Ovary (tissue), 10 donors: ENCODE measurements around the gene KLK8. TPM values are rescaled to one million over a fixed set of nuclear protein-coding genes. Genes with fewer than 3 reads are reported as not detected.

ENCODE experiments used
- DNase-seq, 5 donors: peaks; one replicate each; pipeline ENCODE4 v3.0.0-alpha.2; 2019 to 2020
- H3K27ac ChIP-seq, 2 donors: fragments of 200-600 bp; one replicate each; pipeline versions ENCODE4 v1.5.1 to v1.8.0; 2019 to 2022
- H3K27me3 ChIP-seq: fragments of 200-600 bp; one replicate; pipeline ENCODE4 v1.8.0; 2022
- H3K36me3 ChIP-seq: fragments of 200-600 bp; sonication (generic); one replicate; pipeline ENCODE4 v1.5.1; 2019
- H3K4me1 ChIP-seq: one replicate; pipeline ENCODE4 v1.8.1; 2013; ENCODE audit warnings: mild to moderate bottlenecking, moderate library complexity; ENCODE audit not compliant: insufficient read depth
- H3K4me3 ChIP-seq: fragments of 200-600 bp; sonication (generic); one replicate; pipeline ENCODE4 v1.5.1; 2017
- H3K9me3 ChIP-seq, 2 donors: fragments of 200-600 bp in 1 of 2; sonication (generic) in 1 of 2; one replicate each; pipeline versions ENCODE4 v1.5.1 to v1.8.1; 2013 to 2019; ENCODE audit warnings: mild to moderate bottlenecking in 1 of 2, moderate library complexity in 1 of 2
- CTCF ChIP-seq, 3 donors: fragments of 450-650 bp in 2 of 3; fragments of 200-600 bp in 1 of 3; IDR thresholded peaks; one replicate each; pipeline versions ENCODE4 v1.5.1 to v1.8.0; 2016 to 2022; ENCODE audit warnings: antibody characterized with exemption in 3 of 3, mild to moderate bottlenecking in 1 of 3
- EP300 ChIP-seq: sonication (generic); formaldehyde crosslinking; IDR thresholded peaks from one replicate; pipeline ENCODE4 v1.6.1; 2017; ENCODE audit warnings: antibody characterized with exemption
- POLR2A ChIP-seq: fragments of 450-650 bp; IDR thresholded peaks from one replicate; pipeline ENCODE4 v1.6.1; 2017; ENCODE audit warnings: antibody characterized with exemption, mild to moderate bottlenecking, moderate library complexity
- WGBS, 3 donors: extraction: QIAGEN DNeasy Blood & Tissue Kit in 1 of 3; methylation state at CpG; one replicate each; pipeline versions ENCODE4 v1.1.5 to v1.1.7; 2013 to 2017; 5-methylcytosine and 5-hydroxymethylcytosine counted together
- intact Hi-C, 4 donors: fragments of 100-400 bp; cut with DNase I; formaldehyde crosslinking; loops; one replicate each; pipeline versions ENCODE4 v1.11.0 to v1.15.1; 2022 to 2023
- long read RNA-seq, 3 donors: library from polyadenylated mRNA in 2 of 3; unstranded in 2 of 3; transcript quantifications; one replicate each; pipeline ENCODE4 v2.0.0 and lab custom pipeline, GENCODE V29; 2021 to 2026
- polyA plus RNA-seq, 2 donors: library from polyadenylated mRNA; stranded (reverse); fragments of 200-250 nt in 1 of 2; fragments of 350-450 nt in 1 of 2; fragmentation: Illumina TruSeq in 1 of 2; extraction: RNeasy Lipid Tissue Mini Kit (QIAGEN cat#74804) in 1 of 2; gene quantifications; one replicate each; pipeline ENCODE4 v1.2.3, GENCODE V29; 2013 to 2014
- total RNA-seq, 7 donors: library from RNA; depleted of rRNA in 2 of 7; stranded (reverse); fragments of >200 nt in 2 of 7; fragmentation: NEBNext Ultra II Directional in 3 of 7; extraction: Animal tissue kit (Norgen Biotek cat#: 25700) in 3 of 7; gene quantifications; one replicate each; pipeline versions ENCODE4 v1.1.0 to v1.2.4, GENCODE V29; 2016 to 2023
- donor health status: DM: no; HTN: no; CAD: no; lungs with moderate emphysema.
- donor health status: DM: no; HTN: no; CAD: no.
- donor health status: Bipolar disorder and iron deficiency.
- donor health status: DM: yes; HTN: yes; CAD: no.
- donor health status: DM: no; HTN: no; CAD: no.
- donor health status: DM: yes; HTN: yes; CAD: no.

KLK8 gene
- 10 to 100 TPM in 1 of 7 donors, 1 to 10 TPM in 2, under 1 TPM in 2, not detected in 2; 0.60 to 19.0 (median 1.6) TPM for total RNA-seq
- polyA plus RNA-seq, result under 1 TPM in 1 of 2 donors, not detected in 1; 0.24 TPM
- long read RNA-seq, donor 1, result 0 reads
- long read RNA-seq, donor 2, result 0 reads
- long read RNA-seq, donor 3, partial matches to known transcripts, result 2 of 4 reads
- long read RNA-seq, donor 3, other reads (novel, unspliced or antisense), result 1 of 4 reads

DNA sequence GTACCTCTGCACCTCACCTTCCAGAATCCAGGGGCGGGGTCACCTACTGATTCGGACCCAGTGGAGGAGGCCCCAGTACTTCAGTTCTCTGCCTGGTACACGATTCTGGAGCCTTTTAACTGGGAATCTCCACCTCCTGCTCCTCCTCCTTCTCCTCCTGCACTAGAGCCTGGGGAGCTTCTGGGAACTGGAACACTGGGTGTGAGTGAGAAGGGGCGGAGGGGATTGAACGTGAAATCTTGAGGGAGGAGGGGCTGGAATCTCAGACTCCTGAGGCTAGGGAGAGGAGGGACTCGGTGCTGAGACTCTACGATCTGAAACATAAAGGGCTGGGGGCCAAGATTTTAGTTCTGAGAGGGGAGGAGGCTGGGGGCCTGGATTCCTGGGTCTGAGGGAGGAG is at the start of gene KLK8:
TSS of gene KLK8 (minus strand) at position 90 of the 400 bp plus-strand sequence. CDS start 437 bp downstream, outside the sequence.
- no peak for TF ChIP-seq EP300
- intact Hi-C loops, result no loop called here
- Histone ChIP-seq H3K27ac (no peak within 1 kb of the TSS), H3K9me3 (no peaks in the 10 kb centered on the region), H3K4me1 (no peaks in the 10 kb centered on the region), H3K36me3 (no peaks in the 10 kb centered on the region), H3K27me3 (no peaks in the 10 kb centered on the region), H3K4me3 (no peak within 1 kb of the TSS)
- DNase-seq, result no peak
- 11 to 18% (median 12%) methylated on average over 7 of the region's 7 CpGs for WGBS, 3 donors

- peaks cover 5% of the 10 kb centered on the region for H3K4me1 ChIP-seq
- H3K9me3 ChIP-seq, result no peaks in the 10 kb centered on the region
- no peak for DNase-seq
- intact Hi-C loops, result no loop called here
- H3K27ac ChIP-seq, result no peak overlapping the region
- H3K36me3 ChIP-seq, result no peaks in the 10 kb centered on the region
- TF ChIP-seq EP300 (no peak), CTCF (IDR thresholded peaks at IDR 0.05) (no peak), POLR2A (no peak)
- H3K4me3 ChIP-seq, result no peak overlapping the region
- WGBS, 3 donors, result 7 to 12% (median 11%) methylated on average over 4 of the region's 4 CpGs
- no peaks in the 10 kb centered on the region for H3K27me3 ChIP-seq
Observed at GRCh38 chr19:51047031-51047335, 45.6 kb upstream of the KLK8 start.

- Histone ChIP-seq H3K9me3 (no peaks in the 10 kb centered on the region), H3K4me1 (peaks cover 5% of the 10 kb centered on the region), H3K27ac (no peak overlapping the region), H3K27me3 (no peaks in the 10 kb centered on the region), H3K4me3 (no peak overlapping the region), H3K36me3 (no peaks in the 10 kb centered on the region)
- WGBS, 3 donors, result 28 to 53% (median 42%) methylated on average over 11 of the region's 11 CpGs
- TF ChIP-seq CTCF (IDR thresholded peaks at IDR 0.05) (no peak), EP300 (no peak), POLR2A (no peak)
- intact Hi-C loops, result no loop called here
- peak in 1 of 5 donors; percentile 57 for DNase-seq
Observed at GRCh38 chr19:51044327-51044726, 42.9 kb upstream of the KLK8 start.

- Histone ChIP-seq H3K36me3 (no peaks in the 10 kb centered on the region), H3K27me3 (no peaks in the 10 kb centered on the region), H3K27ac (no peak overlapping the region), H3K9me3 (no peaks in the 10 kb centered on the region), H3K4me1 (peaks cover 5% of the 10 kb centered on the region), H3K4me3 (no peak overlapping the region)
- no peak for DNase-seq
- no peak for TF ChIP-seq POLR2A
- TF ChIP-seq EP300, result no peak
- TF ChIP-seq CTCF (IDR thresholded peaks at IDR 0.05), result no peak
- 81 to 82% (median 82%) methylated on average over 9 of the region's 9 CpGs for WGBS, 3 donors
- intact Hi-C loops, result no loop called here
Observed at GRCh38 chr19:51043497-51043896, 42.1 kb upstream of the KLK8 start.

GRCh38 chr19:51040151-51040550 is 38.7 kb upstream of the KLK8 start:
- WGBS, 3 donors, result 91 to 93% (median 93%) methylated on average over 6 of the region's 6 CpGs
- no peaks in the 10 kb centered on the region for H3K36me3 ChIP-seq
- no peak for TF ChIP-seq CTCF (IDR thresholded peaks at IDR 0.05)
- TF ChIP-seq POLR2A, result no peak
- TF ChIP-seq EP300, result no peak
- no peaks in the 10 kb centered on the region for H3K27me3 ChIP-seq
- intact Hi-C loops, result no loop called here
- no peaks in the 10 kb centered on the region for H3K9me3 ChIP-seq
- no peak overlapping the region for H3K4me3 ChIP-seq
- H3K4me1 ChIP-seq, result peaks cover 3% of the 10 kb centered on the region
- H3K27ac ChIP-seq, result no peak overlapping the region
- no peak for DNase-seq
